Neural cell (in vitro differentiated cells): ENCODE data around the gene MFSD6L. TPM values are rescaled to one million over a fixed set of nuclear protein-coding genes. Genes with fewer than 3 reads are reported as not detected.

ENCODE experiments used
- H2AFZ ChIP-seq: fragments of 200-600, 300-800 bp; sonication (generic), shearing (Covaris generic); 2 replicates; pipeline ENCODE4 v1.6.0; 2014; ENCODE audit warnings: low read depth, mild to moderate bottlenecking, antibody characterized with exemption, low read length, moderate library complexity
- H3F3A ChIP-seq: fragments of 200-600 bp; shearing (Covaris generic); 2 replicates; pipeline ENCODE4 v1.6.1; 2016; ENCODE audit warnings: mild to moderate bottlenecking, moderate library complexity, mixed read lengths, antibody characterized with exemption, low read length; ENCODE audit not compliant: insufficient read depth, poor library complexity, severe bottlenecking
- H3K27ac ChIP-seq: fragments of 200-600, 300-800 bp; sonication (generic), shearing (Covaris generic); 2 replicates; pipeline ENCODE4 v1.5.1; 2014; ENCODE audit warnings: mild to moderate bottlenecking, low read length, moderate library complexity
- H3K27me3 ChIP-seq: fragments of 300-800, 200-600 bp; sonication (generic), shearing (Covaris generic); 2 replicates; pipeline ENCODE4 v1.6.0; 2014; ENCODE audit warnings: mild to moderate bottlenecking, low read depth, low read length, moderate library complexity; ENCODE audit not compliant: insufficient read depth
- H3K36me3 ChIP-seq: fragments of 300-800, 200-600 bp; sonication (generic), shearing (Covaris generic); 2 replicates; pipeline ENCODE4 v1.5.1; 2014; ENCODE audit warnings: mild to moderate bottlenecking, antibody characterized with exemption, low read length, moderate library complexity; ENCODE audit not compliant: insufficient read depth
- H3K4me2 ChIP-seq: fragments of 300-800, 200-600 bp; sonication (generic), shearing (Covaris generic); 2 replicates; pipeline ENCODE4 v1.6.0; 2014; ENCODE audit warnings: mild to moderate bottlenecking, low read length
- H3K4me3 ChIP-seq: fragments of 300-800, 200-600 bp; sonication (generic), shearing (Covaris generic); 2 replicates; pipeline ENCODE4 v1.5.1; 2014; ENCODE audit warnings: mild to moderate bottlenecking, low read length, moderate library complexity
- H3K79me2 ChIP-seq: fragments of 200-600 bp; shearing (Covaris generic); replicated peaks from 2 replicates; pipeline ENCODE4 v1.6.0; 2014; ENCODE audit warnings: mild to moderate bottlenecking, low read length, moderate library complexity; ENCODE audit not compliant: insufficient read depth
- H3K9ac ChIP-seq: fragments of 300-800, 200-600 bp; sonication (generic), shearing (Covaris generic); 2 replicates; pipeline ENCODE4 v1.6.1; 2016; ENCODE audit warnings: mild to moderate bottlenecking, low read length, mixed read lengths
- H3K9me2 ChIP-seq: fragments of 200-600 bp; shearing (Covaris generic); 2 replicates; pipeline ENCODE4 v1.6.1; 2016; ENCODE audit warnings: mild to moderate bottlenecking, low read length, mixed read lengths; ENCODE audit not compliant: insufficient read depth
- H3K9me3 ChIP-seq: fragments of 200-600, 300-800 bp; sonication (generic), shearing (Covaris generic); 2 replicates; pipeline ENCODE4 v1.6.1; 2016; ENCODE audit warnings: mild to moderate bottlenecking, mixed run types, low read length, moderate library complexity, mixed read lengths
- H4K20me1 ChIP-seq: fragments of 200-600 bp; shearing (Covaris generic); 2 replicates; pipeline ENCODE4 v1.6.1; 2016; ENCODE audit warnings: mild to moderate bottlenecking, mixed run types; ENCODE audit not compliant: insufficient read depth
- EP300 ChIP-seq: fragments of 450-650 bp; conservative IDR thresholded peaks from 2 replicates; pipeline ENCODE4 v1.6.1; 2014; ENCODE audit warnings: antibody characterized with exemption, mild to moderate bottlenecking, moderate library complexity; ENCODE audit not compliant: poor library complexity, severe bottlenecking
- EZH2 ChIP-seq: fragments of 200-600, 300-800 bp; shearing (Covaris generic), sonication (generic); IDR thresholded peaks from 2 replicates; pipeline ENCODE4 v1.6.1; 2014; ENCODE audit warnings: antibody characterized with exemption, low read length, borderline replicate concordance, mild to moderate bottlenecking; ENCODE audit not compliant: insufficient read depth, poor library complexity, severe bottlenecking
- MXI1 ChIP-seq: fragments of 450-650 bp; conservative IDR thresholded peaks from 2 replicates; pipeline ENCODE4 v1.6.1; 2014; ENCODE audit warnings: antibody characterized with exemption, mild to moderate bottlenecking; ENCODE audit not compliant: poor library complexity, severe bottlenecking
- POLR2AphosphoS5 ChIP-seq: IDR thresholded peaks from 2 replicates; pipeline ENCODE4 v1.6.1; 2012
- RAD21 ChIP-seq: fragments of 450-650 bp; conservative IDR thresholded peaks from 2 replicates; pipeline ENCODE4 v1.6.1; 2014; ENCODE audit warnings: antibody characterized with exemption, mild to moderate bottlenecking, moderate library complexity
- REST ChIP-seq: IDR thresholded peaks from 2 replicates; pipeline ENCODE4 v1.6.1; 2012; ENCODE audit warnings: borderline replicate concordance
- SMC3 ChIP-seq: fragments of 450-650 bp; conservative IDR thresholded peaks from 2 replicates; pipeline ENCODE4 v1.6.1; 2014; ENCODE audit warnings: antibody characterized with exemption, mild to moderate bottlenecking, moderate library complexity; ENCODE audit not compliant: poor library complexity
- TAF1 ChIP-seq: IDR thresholded peaks from 2 replicates; pipeline ENCODE4 v1.6.1; 2012; ENCODE audit warnings: low read depth
- polyA plus RNA-seq: library from polyadenylated mRNA; depleted of rRNA; stranded (reverse); fragments of >200 nt; gene quantifications from 2 replicates; pipeline ENCODE4 v1.2.3, GENCODE V29; 2014
- TF ChIP-seq, protein P1 (sequence below): fragments of 450-650 bp; IDR thresholded peaks from 2 replicates; pipeline ENCODE4 v1.5.1; 2014; ENCODE audit warnings: antibody characterized with exemption, mild to moderate bottlenecking, moderate library complexity; ENCODE audit not compliant: poor library complexity, severe bottlenecking

Gene MFSD6L
- polyA plus RNA-seq, 1 donor from 2014 or later, result not detected

- TF ChIP-seq EZH2 (no peak), TAF1 (no peak), EP300 (no peak), SMC3 (no peak), RAD21 (no peak), POLR2AphosphoS5 (no peak), MXI1 (no peak), REST (no peak)
- TF ChIP-seq, protein P1, sequence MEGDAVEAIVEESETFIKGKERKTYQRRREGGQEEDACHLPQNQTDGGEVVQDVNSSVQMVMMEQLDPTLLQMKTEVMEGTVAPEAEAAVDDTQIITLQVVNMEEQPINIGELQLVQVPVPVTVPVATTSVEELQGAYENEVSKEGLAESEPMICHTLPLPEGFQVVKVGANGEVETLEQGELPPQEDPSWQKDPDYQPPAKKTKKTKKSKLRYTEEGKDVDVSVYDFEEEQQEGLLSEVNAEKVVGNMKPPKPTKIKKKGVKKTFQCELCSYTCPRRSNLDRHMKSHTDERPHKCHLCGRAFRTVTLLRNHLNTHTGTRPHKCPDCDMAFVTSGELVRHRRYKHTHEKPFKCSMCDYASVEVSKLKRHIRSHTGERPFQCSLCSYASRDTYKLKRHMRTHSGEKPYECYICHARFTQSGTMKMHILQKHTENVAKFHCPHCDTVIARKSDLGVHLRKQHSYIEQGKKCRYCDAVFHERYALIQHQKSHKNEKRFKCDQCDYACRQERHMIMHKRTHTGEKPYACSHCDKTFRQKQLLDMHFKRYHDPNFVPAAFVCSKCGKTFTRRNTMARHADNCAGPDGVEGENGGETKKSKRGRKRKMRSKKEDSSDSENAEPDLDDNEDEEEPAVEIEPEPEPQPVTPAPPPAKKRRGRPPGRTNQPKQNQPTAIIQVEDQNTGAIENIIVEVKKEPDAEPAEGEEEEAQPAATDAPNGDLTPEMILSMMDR, result no peak
- H3K79me2 ChIP-seq, result no peaks in the 10 kb centered on the region
- H3F3A ChIP-seq, result no peaks in the 10 kb centered on the region
Measured at GRCh38 chr17:8800656-8801055, 1.5 kb upstream of the MFSD6L start.

DNA sequence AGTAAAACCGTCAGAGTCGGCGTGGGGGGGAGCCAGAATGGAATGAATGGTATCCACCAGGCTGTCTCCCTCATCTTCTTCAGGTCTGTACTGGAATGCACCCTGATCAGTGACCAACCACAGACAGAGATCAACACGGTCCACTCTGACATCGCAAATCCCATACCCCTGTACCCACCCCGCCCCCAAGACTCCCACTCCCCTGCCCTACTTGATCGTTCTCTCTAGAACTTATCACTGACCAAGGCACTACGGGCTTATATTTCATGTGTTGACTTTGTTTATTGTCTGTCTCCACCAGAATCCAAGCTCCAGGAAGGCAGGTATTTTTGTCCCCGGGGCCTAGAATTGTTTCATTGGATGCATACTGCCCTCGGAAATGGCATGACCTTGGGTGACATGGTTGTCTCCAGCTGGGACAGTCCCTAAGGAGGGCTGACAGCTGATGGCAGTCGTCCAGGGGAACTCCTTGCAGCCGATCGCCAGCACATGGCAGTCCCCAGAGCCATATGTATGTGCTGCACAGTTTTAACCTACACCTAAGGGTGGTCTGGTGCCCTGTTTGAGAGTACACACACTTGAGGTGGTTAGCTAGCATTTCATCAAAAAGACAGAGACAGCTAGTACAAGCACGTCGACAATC is 526 bp upstream of the MFSD6L start:
- Histone ChIP-seq H3F3A (no peaks in the 10 kb centered on the region), H3K4me3 (no peak overlapping the region), H4K20me1 (no peaks in the 10 kb centered on the region), H3K36me3 (no peaks in the 10 kb centered on the region), H3K27ac (no peak overlapping the region), H3K79me2 (no peaks in the 10 kb centered on the region), H3K9ac (no peak overlapping the region), H3K4me2 (no peak overlapping the region), H3K9me3 (no peaks in the 10 kb centered on the region), H3K9me2 (no peaks in the 10 kb centered on the region), H2AFZ (no peak overlapping the region), H3K27me3 (peaks cover 18% of the 10 kb centered on the region)
- no peak for TF ChIP-seq TAF1
- TF ChIP-seq RAD21, result no peak
- TF ChIP-seq EP300, result no peak
- TF ChIP-seq, protein P1, result no peak
- TF ChIP-seq EZH2, result no peak
- no peak for TF ChIP-seq MXI1
- no peak for TF ChIP-seq SMC3
- TF ChIP-seq REST, result no peak
- TF ChIP-seq POLR2AphosphoS5, result no peak

More at GRCh38 chr17:8800656-8801055, 1.5 kb upstream of the MFSD6L start:
- no peaks in the 10 kb centered on the region for H3K9me2 ChIP-seq
- no peak overlapping the region for H3K4me2 ChIP-seq
- H3K27ac ChIP-seq, result no peak overlapping the region
- H4K20me1 ChIP-seq, result no peaks in the 10 kb centered on the region
- no peak overlapping the region for H2AFZ ChIP-seq
- no peak overlapping the region for H3K4me3 ChIP-seq
- no peaks in the 10 kb centered on the region for H3K36me3 ChIP-seq
- no peaks in the 10 kb centered on the region for H3K9me3 ChIP-seq
- H3K27me3 ChIP-seq, result peaks cover 18% of the 10 kb centered on the region
- no peak overlapping the region for H3K9ac ChIP-seq
